Activated CD8-positive, alpha-beta T cell treated with anti-CD3 and anti-CD28 coated beads, Interleukin-2, amount 10 ng/mL, durations not matched to agents 7 days and 5 days (primary cell): Measurements from ENCODE around the gene NRDE2. TPM values are rescaled to one million over a fixed set of nuclear protein-coding genes. Genes with fewer than 3 reads are reported as not detected.
"Not testable (repeated sequence)": the region's sequence is repeated elsewhere in the genome, so short reads cannot be mapped to it uniquely, and the experiment has no call there.

Experiments
- ATAC-seq: fragments of 150-1000 bp; cut with Tn5 transposase; one replicate; pipeline ENCODE4 v1.10.0; 2021; ENCODE audit warnings: moderate library complexity
- CTCF ChIA-PET: fragments of 350-600 bp; sonication (Branson Sonifier 250); formaldehyde crosslinking; loops from one replicate; lab custom pipeline; 2021; ENCODE audit warnings: antibody characterized with exemption; lab: Charles Lee
- POLR2A ChIA-PET: fragments of 350-600 bp; sonication (Branson Sonifier 250); formaldehyde crosslinking; loops from one replicate; lab custom pipeline; 2021; ENCODE audit warnings: antibody characterized with exemption; lab: Charles Lee
- DNase-seq: peaks from one replicate; pipeline ENCODE4 v3.0.0-alpha.2; 2020
- H3K27ac Mint-ChIP-seq: one replicate; pipeline ENCODE4 v1.8.0; 2021; ENCODE audit warnings: mild to moderate bottlenecking, mixed read lengths
- H3K27me3 Mint-ChIP-seq: one replicate; pipeline ENCODE4 v1.8.0; 2021; ENCODE audit warnings: low read depth, mixed read lengths
- H3K36me3 Mint-ChIP-seq: one replicate; pipeline ENCODE4 v1.8.0; 2021; ENCODE audit warnings: low read depth, mixed read lengths
- H3K4me1 Mint-ChIP-seq: one replicate; pipeline ENCODE4 v1.8.0; 2021; ENCODE audit warnings: low read depth, mixed read lengths
- H3K4me3 Mint-ChIP-seq: one replicate; pipeline ENCODE4 v1.8.0; 2021; ENCODE audit warnings: mild to moderate bottlenecking, mixed read lengths
- H3K9me3 Mint-ChIP-seq: one replicate; pipeline ENCODE4 v1.8.0; 2022; ENCODE audit warnings: mixed read lengths; ENCODE audit not compliant: insufficient read depth
- total RNA-seq, 2 experiments: library from RNA; stranded (reverse); gene quantifications; one replicate each; pipeline ENCODE4 v1.2.3, GENCODE V29; 2021

Gene NRDE2
- total RNA-seq, 2 experiments from 2014 or later = 22.1 to 23.5 TPM

- H3K4me3 Mint-ChIP-seq = no peak overlapping the region
- ChIA-PET POLR2A (interaction anchor here (1.4 kb wide), 1 partner anchor 8 kb away, joined by 5 read pairs; the partner anchor contains the start of gene PSMC1), CTCF (interaction anchor here (2.1 kb wide), 1 partner anchor 26 kb away, joined by 4 read pairs; no protein-coding TSS in a partner anchor)
- peak overlapping the region; percentile 27 for H3K27ac Mint-ChIP-seq
- H3K4me1 Mint-ChIP-seq = peaks cover 14% of the 10 kb centered on the region
- H3K36me3 Mint-ChIP-seq = peaks cover 67% of the 10 kb centered on the region
- DNase-seq (no peak), ATAC-seq (no peak)
- no peaks in the 10 kb centered on the region for H3K9me3 Mint-ChIP-seq
- no peaks in the 10 kb centered on the region for H3K27me3 Mint-ChIP-seq
Measured at GRCh38 chr14:90263748-90264449, 67.8 kb downstream of the NRDE2 start.

- ChIA-PET CTCF (interaction anchor here (1.1 to 2.5 kb wide), 7 partner anchors 9 to 502 kb away, joined by 3 to 10 read pairs (median 6); no protein-coding TSS in a partner anchor), POLR2A (interaction anchor here (0.7 to 3.5 kb wide), 9 partner anchors 8 to 626 kb away, joined by 3 to 20 read pairs (median 3); partner anchors contain the start of gene TDP1)
- peak; percentile 97 for ATAC-seq
- Mint-ChIP-seq H3K27ac (peak within 1 kb of the TSS; percentile 95), H3K4me3 (peak within 1 kb of the TSS; percentile 93), H3K27me3 (peaks cover 4% of the 10 kb centered on the region), H3K9me3 (no peaks in the 10 kb centered on the region), H3K4me1 (peaks cover 26% of the 10 kb centered on the region), H3K36me3 (peaks cover 43% of the 10 kb centered on the region)
- peak; percentile 92 for DNase-seq
Measured at GRCh38 chr14:90256354-90257131, 75.2 kb downstream of the NRDE2 start, which contains the start of gene PSMC1. PSMC1 (plus strand) TSS chr14:90256553; CDS start chr14:90256598, 45 bp downstream.

GRCh38 chr14:90255871-90256270 lies 75.9 kb downstream of the NRDE2 start:
- no peak for ATAC-seq

GRCh38 chr14:90253826-90254225 lies 77.9 kb downstream of the NRDE2 start:
- DNase-seq (no peak), ATAC-seq (no peak)
- no peak overlapping the region for H3K4me3 Mint-ChIP-seq
- peaks cover 23% of the 10 kb centered on the region for H3K36me3 Mint-ChIP-seq
- peaks cover 4% of the 10 kb centered on the region for H3K27me3 Mint-ChIP-seq
- H3K4me1 Mint-ChIP-seq = peaks cover 24% of the 10 kb centered on the region
- H3K9me3 Mint-ChIP-seq = no peaks in the 10 kb centered on the region
- POLR2A ChIA-PET = interaction anchor here (1.7 kb wide), 1 partner anchor 298 kb away, joined by 4 read pairs; the partner anchor contains the start of gene TDP1
- H3K27ac Mint-ChIP-seq = no peak overlapping the region
- CTCF ChIA-PET = interaction anchor here (1.0 kb wide), 1 partner anchor 18 kb away, joined by 3 read pairs; no protein-coding TSS in a partner anchor

More at GRCh38 chr14:90255871-90256270, 75.9 kb downstream of the NRDE2 start:
- peaks cover 4% of the 10 kb centered on the region for H3K27me3 Mint-ChIP-seq
- no peak for DNase-seq
- no peaks in the 10 kb centered on the region for H3K9me3 Mint-ChIP-seq
- H3K36me3 Mint-ChIP-seq = peaks cover 36% of the 10 kb centered on the region
- peaks cover 26% of the 10 kb centered on the region for H3K4me1 Mint-ChIP-seq
- peak overlapping the region; percentile 93 for H3K4me3 Mint-ChIP-seq
- ChIA-PET POLR2A (interaction anchor here (0.7 to 3.5 kb wide), 7 partner anchors 9 to 626 kb away, joined by 3 to 20 read pairs (median 3); partner anchors contain the start of gene TDP1), CTCF (interaction anchor here (1.2 to 2.1 kb wide), 4 partner anchors 20 to 283 kb away, joined by 3 to 10 read pairs (median 7); no protein-coding TSS in a partner anchor)
- H3K27ac Mint-ChIP-seq = peak overlapping the region; percentile 46

GRCh38 chr14:90248594-90248993 lies 83.1 kb downstream of the NRDE2 start:
- no peaks in the 10 kb centered on the region for H3K9me3 Mint-ChIP-seq
- no peaks in the 10 kb centered on the region for H3K36me3 Mint-ChIP-seq
- ATAC-seq = no peak
- H3K4me1 Mint-ChIP-seq = no peaks in the 10 kb centered on the region
- DNase-seq = no peak
- peaks cover 4% of the 10 kb centered on the region for H3K27me3 Mint-ChIP-seq
- no peak overlapping the region for H3K27ac Mint-ChIP-seq
- no peak overlapping the region for H3K4me3 Mint-ChIP-seq
- POLR2A ChIA-PET = no interaction called here
- CTCF ChIA-PET = no interaction called here

DNA sequence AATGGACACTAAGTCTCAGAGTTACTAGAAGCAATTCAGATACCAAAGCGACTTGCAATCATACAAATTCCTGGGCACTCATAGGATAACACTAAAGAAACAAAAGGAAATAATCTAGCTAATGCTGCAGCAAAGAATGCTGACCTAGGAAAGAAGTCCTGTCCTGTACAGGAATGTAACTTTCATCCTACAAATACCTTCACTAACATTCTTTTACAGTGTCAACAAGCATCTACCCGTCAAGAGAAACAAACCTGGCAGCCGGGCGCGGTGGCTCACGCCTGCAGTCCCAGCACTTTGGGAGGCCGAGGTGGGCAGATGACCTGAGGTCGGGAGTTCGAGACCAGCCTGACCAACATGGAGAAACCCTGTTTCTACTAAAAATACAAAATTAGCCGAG lies 84.3 kb downstream of the NRDE2 start:
- DNase-seq, H3K4me3 Mint-ChIP-seq, H3K9me3 Mint-ChIP-seq, H3K36me3 Mint-ChIP-seq, H3K27ac Mint-ChIP-seq, H3K4me1 Mint-ChIP-seq, ATAC-seq, H3K27me3 Mint-ChIP-seq, POLR2A ChIA-PET: not testable (repeated sequence)
- CTCF ChIA-PET = interaction anchor here (1.6 kb wide), 1 partner anchor 12 kb away, joined by 4 read pairs; no protein-coding TSS in a partner anchor

DNA sequence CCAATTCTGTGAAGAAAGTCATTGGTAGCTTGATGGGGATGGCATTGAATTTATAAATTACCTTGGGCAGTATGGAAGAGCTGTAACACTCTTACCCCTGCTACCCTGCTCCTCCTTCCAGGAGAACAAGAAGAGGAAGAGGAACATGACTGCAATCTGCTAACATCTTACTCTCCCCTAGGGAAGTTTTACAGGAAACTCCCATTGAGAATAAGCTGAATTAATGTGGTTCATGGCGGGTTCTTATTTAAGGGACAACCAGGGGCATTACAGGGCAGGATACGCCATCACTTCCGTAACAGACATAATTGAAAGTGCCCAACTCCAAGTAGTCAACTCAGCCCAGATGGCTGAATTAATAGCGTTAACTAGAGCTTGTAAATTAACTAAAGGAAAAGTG lies 84.8 kb downstream of the NRDE2 start:
- Mint-ChIP-seq H3K27me3 (peaks cover 2% of the 10 kb centered on the region), H3K4me3 (no peak overlapping the region), H3K27ac (no peak overlapping the region), H3K4me1 (no peaks in the 10 kb centered on the region), H3K36me3 (no peaks in the 10 kb centered on the region), H3K9me3 (peaks cover 4% of the 10 kb centered on the region)
- ATAC-seq = no peak
- DNase-seq = no peak
- ChIA-PET CTCF (interaction anchor here (1.6 kb wide), 1 partner anchor 11 kb away, joined by 4 read pairs; no protein-coding TSS in a partner anchor), POLR2A (no interaction called here)

- peaks cover 2% of the 10 kb centered on the region for H3K27me3 Mint-ChIP-seq
- ATAC-seq = no peak
- POLR2A ChIA-PET = no interaction called here
- DNase-seq = no peak
- H3K36me3 Mint-ChIP-seq = peaks cover 8% of the 10 kb centered on the region
- H3K9me3 Mint-ChIP-seq = peaks cover 38% of the 10 kb centered on the region
- no peak overlapping the region for H3K4me3 Mint-ChIP-seq
- CTCF ChIA-PET = no interaction called here
- no peaks in the 10 kb centered on the region for H3K4me1 Mint-ChIP-seq
- no peak overlapping the region for H3K27ac Mint-ChIP-seq
Measured at GRCh38 chr14:90242444-90242843, 89.3 kb downstream of the NRDE2 start.

- peaks cover 3% of the 10 kb centered on the region for H3K4me1 Mint-ChIP-seq
- no peak for DNase-seq
- ChIA-PET POLR2A (no interaction called here), CTCF (no interaction called here)
- H3K36me3 Mint-ChIP-seq = peaks cover 8% of the 10 kb centered on the region
- no peak for ATAC-seq
- H3K9me3 Mint-ChIP-seq = peaks cover 38% of the 10 kb centered on the region
- no peak overlapping the region for H3K27ac Mint-ChIP-seq
- H3K27me3 Mint-ChIP-seq = peaks cover 7% of the 10 kb centered on the region
- no peak overlapping the region for H3K4me3 Mint-ChIP-seq
Measured at GRCh38 chr14:90239139-90239538, 92.6 kb downstream of the NRDE2 start.

GRCh38 chr14:90235179-90235976 lies 96.4 kb downstream of the NRDE2 start:
- ATAC-seq (peak; percentile 81), DNase-seq (peak; percentile 77)
- CTCF ChIA-PET = interaction anchor here (0.6 to 3.8 kb wide), 22 partner anchors 8 to 455 kb away, joined by 3 to 36 read pairs (median 4); partner anchors contain the start of genes EFCAB11, PSMC1 and TDP1
- Mint-ChIP-seq H3K4me3 (no peak overlapping the region), H3K4me1 (peaks cover 3% of the 10 kb centered on the region), H3K27me3 (peaks cover 11% of the 10 kb centered on the region), H3K9me3 (peaks cover 26% of the 10 kb centered on the region), H3K36me3 (peaks cover 6% of the 10 kb centered on the region), H3K27ac (no peak overlapping the region)
- POLR2A ChIA-PET = no interaction called here

- H3K9me3 Mint-ChIP-seq, H3K4me1 Mint-ChIP-seq, H3K4me3 Mint-ChIP-seq, DNase-seq, ATAC-seq, CTCF ChIA-PET, POLR2A ChIA-PET, H3K27ac Mint-ChIP-seq, H3K36me3 Mint-ChIP-seq: not testable (repeated sequence)
- peaks cover 10% of the 10 kb centered on the region for H3K27me3 Mint-ChIP-seq
Measured at GRCh38 chr14:90229942-90230341, 101.8 kb downstream of the NRDE2 start.
